ENCODE data around the gene HOTAIR. TPM values are rescaled to one million over a fixed set of nuclear protein-coding genes. Genes with fewer than 3 reads are reported as not detected.

The HOTAIR gene
- polyA plus RNA-seq, 2 donors, result not detected

- Histone ChIP-seq H3K4me1 (ENCODE audit: control insufficient read depth in 2 of 2, insufficient read depth in 2 of 2, low read length in 1 of 2) (peaks cover 2 to 13% of the 10 kb centered on the region in 2 donors), H3K4me3 (ENCODE audit: low read depth in 1 of 2, low read length in 2 of 2) (peak overlapping the region in 1 of 2 donors; percentile 4), H3K36me3 (ENCODE audit: control insufficient read depth in 2 of 2, insufficient read depth in 2 of 2, low read length in 1 of 2) (no peaks in the 10 kb centered on the region), H3K27ac (ENCODE audit: low read depth in 2 of 2, low read length in 1 of 2) (no peak overlapping the region), H3K27me3 (ENCODE audit: control insufficient read depth in 1 of 2, insufficient read depth in 2 of 2, low read length in 2 of 2) (peaks cover 3 to 40% of the 10 kb centered on the region in 2 donors), H3K9me3 (ENCODE audit: control insufficient read depth in 2 of 2, insufficient read depth in 1 of 2, low read depth in 1 of 2, low read length in 1 of 2) (no peaks in the 10 kb centered on the region)
- WGBS, 2 donors, result 6 to 14% methylated on average over 13 of the region's 13 CpGs
Measured at GRCh38 chr12:53998900-53999236, 24.1 kb upstream of the HOTAIR start.

- Histone ChIP-seq H3K4me3 (ENCODE audit: low read depth in 1 of 2, low read length in 2 of 2) (no peak overlapping the region), H3K36me3 (ENCODE audit: control insufficient read depth in 2 of 2, insufficient read depth in 2 of 2, low read length in 1 of 2) (no peaks in the 10 kb centered on the region), H3K27me3 (ENCODE audit: control insufficient read depth in 1 of 2, insufficient read depth in 2 of 2, low read length in 2 of 2) (peaks cover 3 to 44% of the 10 kb centered on the region in 2 donors), H3K27ac (ENCODE audit: low read depth in 2 of 2, low read length in 1 of 2) (no peak overlapping the region), H3K4me1 (ENCODE audit: control insufficient read depth in 2 of 2, insufficient read depth in 2 of 2, low read length in 1 of 2) (peaks cover 2 to 13% of the 10 kb centered on the region in 2 donors), H3K9me3 (ENCODE audit: control insufficient read depth in 2 of 2, insufficient read depth in 1 of 2, low read depth in 1 of 2, low read length in 1 of 2) (no peaks in the 10 kb centered on the region)
- WGBS, 2 donors, result 18 to 30% methylated on average over 11 of the region's 11 CpGs
Measured at GRCh38 chr12:53998110-53998899, 23.6 kb upstream of the HOTAIR start.

GRCh38 chr12:53997204-53998109, 22.7 kb upstream of the HOTAIR start:
- Histone ChIP-seq H3K4me3 (ENCODE audit: low read depth in 1 of 2, low read length in 2 of 2) (no peak overlapping the region), H3K27ac (ENCODE audit: low read depth in 2 of 2, low read length in 1 of 2) (no peak overlapping the region), H3K9me3 (ENCODE audit: control insufficient read depth in 2 of 2, insufficient read depth in 1 of 2, low read depth in 1 of 2, low read length in 1 of 2) (no peaks in the 10 kb centered on the region), H3K4me1 (ENCODE audit: control insufficient read depth in 2 of 2, insufficient read depth in 2 of 2, low read length in 1 of 2) (peaks cover 2 to 13% of the 10 kb centered on the region in 2 donors), H3K36me3 (ENCODE audit: control insufficient read depth in 2 of 2, insufficient read depth in 2 of 2, low read length in 1 of 2) (no peaks in the 10 kb centered on the region), H3K27me3 (ENCODE audit: control insufficient read depth in 1 of 2, insufficient read depth in 2 of 2, low read length in 2 of 2) (peaks cover 3 to 48% of the 10 kb centered on the region in 2 donors)
- 22 to 38% methylated on average over 26 to 35 of the region's 35 CpGs for WGBS, 2 donors

GRCh38 chr12:53996240-53997203, 21.8 kb upstream of the HOTAIR start:
- WGBS, 2 donors, result 51 to 63% methylated on average over 29 of the region's 29 CpGs
- Histone ChIP-seq H3K36me3 (ENCODE audit: control insufficient read depth in 2 of 2, insufficient read depth in 2 of 2, low read length in 1 of 2) (no peaks in the 10 kb centered on the region), H3K27me3 (ENCODE audit: control insufficient read depth in 1 of 2, insufficient read depth in 2 of 2, low read length in 2 of 2) (peaks cover 3 to 53% of the 10 kb centered on the region in 2 donors), H3K27ac (ENCODE audit: low read depth in 2 of 2, low read length in 1 of 2) (no peak overlapping the region), H3K4me3 (ENCODE audit: low read depth in 1 of 2, low read length in 2 of 2) (peak overlapping the region in 1 of 2 donors; percentile 62), H3K4me1 (ENCODE audit: control insufficient read depth in 2 of 2, insufficient read depth in 2 of 2, low read length in 1 of 2) (peaks cover 2 to 13% of the 10 kb centered on the region in 2 donors), H3K9me3 (ENCODE audit: control insufficient read depth in 2 of 2, insufficient read depth in 1 of 2, low read depth in 1 of 2, low read length in 1 of 2) (no peaks in the 10 kb centered on the region)

- Histone ChIP-seq H3K4me1 (ENCODE audit: control insufficient read depth in 2 of 2, insufficient read depth in 2 of 2, low read length in 1 of 2) (peaks cover under 1 to 11% of the 10 kb centered on the region in 2 donors), H3K4me3 (ENCODE audit: low read depth in 1 of 2, low read length in 2 of 2) (peak overlapping the region; percentile 46 to 62), H3K36me3 (ENCODE audit: control insufficient read depth in 2 of 2, insufficient read depth in 2 of 2, low read length in 1 of 2) (no peaks in the 10 kb centered on the region), H3K9me3 (ENCODE audit: control insufficient read depth in 2 of 2, insufficient read depth in 1 of 2, low read depth in 1 of 2, low read length in 1 of 2) (no peaks in the 10 kb centered on the region), H3K27me3 (ENCODE audit: control insufficient read depth in 1 of 2, insufficient read depth in 2 of 2, low read length in 2 of 2) (peaks cover 5 to 53% of the 10 kb centered on the region in 2 donors), H3K27ac (ENCODE audit: low read depth in 2 of 2, low read length in 1 of 2) (no peak overlapping the region)
- WGBS, 2 donors, result 2 to 6% methylated on average over 48 of the region's 48 CpGs
Measured at GRCh38 chr12:53995378-53996239, 20.9 kb upstream of the HOTAIR start.

GRCh38 chr12:53995002-53995377, 20.2 kb upstream of the HOTAIR start:
- H3K4me1 ChIP-seq (ENCODE audit: control insufficient read depth in 2 of 2, insufficient read depth in 2 of 2, low read length in 1 of 2), result peaks cover 0 to 6% of the 10 kb centered on the region in 2 donors
- no peak overlapping the region for H3K27ac ChIP-seq (ENCODE audit: low read depth in 2 of 2, low read length in 1 of 2)
- H3K9me3 ChIP-seq (ENCODE audit: control insufficient read depth in 2 of 2, insufficient read depth in 1 of 2, low read depth in 1 of 2, low read length in 1 of 2), result no peaks in the 10 kb centered on the region
- 4 to 7% methylated on average over 17 of the region's 17 CpGs for WGBS, 2 donors
- H3K4me3 ChIP-seq (ENCODE audit: low read depth in 1 of 2, low read length in 2 of 2), result peak overlapping the region in 1 of 2 donors; percentile 62
- no peaks in the 10 kb centered on the region for H3K36me3 ChIP-seq (ENCODE audit: control insufficient read depth in 2 of 2, insufficient read depth in 2 of 2, low read length in 1 of 2)
- H3K27me3 ChIP-seq (ENCODE audit: control insufficient read depth in 1 of 2, insufficient read depth in 2 of 2, low read length in 2 of 2), result peaks cover 7 to 52% of the 10 kb centered on the region in 2 donors

- no peak overlapping the region for H3K27ac ChIP-seq (ENCODE audit: low read depth in 2 of 2, low read length in 1 of 2)
- H3K36me3 ChIP-seq (ENCODE audit: control insufficient read depth in 2 of 2, insufficient read depth in 2 of 2, low read length in 1 of 2), result no peaks in the 10 kb centered on the region
- WGBS, 2 donors, result 6 to 7% methylated on average over 56 to 60 of the region's 60 CpGs
- peaks cover 0 to 7% of the 10 kb centered on the region in 2 donors for H3K4me1 ChIP-seq (ENCODE audit: control insufficient read depth in 2 of 2, insufficient read depth in 2 of 2, low read length in 1 of 2)
- H3K27me3 ChIP-seq (ENCODE audit: control insufficient read depth in 1 of 2, insufficient read depth in 2 of 2, low read length in 2 of 2), result peaks cover 7 to 56% of the 10 kb centered on the region in 2 donors
- H3K9me3 ChIP-seq (ENCODE audit: control insufficient read depth in 2 of 2, insufficient read depth in 1 of 2, low read depth in 1 of 2, low read length in 1 of 2), result no peaks in the 10 kb centered on the region
- H3K4me3 ChIP-seq (ENCODE audit: low read depth in 1 of 2, low read length in 2 of 2), result peak overlapping the region in 1 of 2 donors; percentile 62
Measured at GRCh38 chr12:53994264-53995001, 19.7 kb upstream of the HOTAIR start.

- H3K27me3 ChIP-seq (ENCODE audit: control insufficient read depth in 1 of 2, insufficient read depth in 2 of 2, low read length in 2 of 2), result peaks cover 7 to 61% of the 10 kb centered on the region in 2 donors
- H3K9me3 ChIP-seq (ENCODE audit: control insufficient read depth in 2 of 2, insufficient read depth in 1 of 2, low read depth in 1 of 2, low read length in 1 of 2), result no peaks in the 10 kb centered on the region
- no peaks in the 10 kb centered on the region for H3K36me3 ChIP-seq (ENCODE audit: control insufficient read depth in 2 of 2, insufficient read depth in 2 of 2, low read length in 1 of 2)
- no peak overlapping the region for H3K27ac ChIP-seq (ENCODE audit: low read depth in 2 of 2, low read length in 1 of 2)
- H3K4me3 ChIP-seq (ENCODE audit: low read depth in 1 of 2, low read length in 2 of 2), result no peak overlapping the region
- WGBS, 2 donors, result 4 to 16% methylated on average over 19 of the region's 19 CpGs
- H3K4me1 ChIP-seq (ENCODE audit: control insufficient read depth in 2 of 2, insufficient read depth in 2 of 2, low read length in 1 of 2), result peaks cover 0 to 9% of the 10 kb centered on the region in 2 donors
Measured at GRCh38 chr12:53994009-53994263, 19.2 kb upstream of the HOTAIR start.

Measured in esophagus (tissue), 2 donors.